Measurements from ENCODE around the gene TSPAN4. TPM values are rescaled to one million over a fixed set of nuclear protein-coding genes. Genes with fewer than 3 reads are reported as not detected.
A peak's percentile ranks its signal among the peaks of the same experiment; 100 is the strongest.

Gene TSPAN4
- total RNA-seq, 2 donors from 2014 or later = 11.7 to 20.2 TPM

- DNase-seq = no peak
- ATAC-seq = no peak
- intact Hi-C loops (cut with DNase I, micrococcal nuclease) = no loop called here
These were observed 11.4 kb upstream of the TSPAN4 start for GRCh38 chr11:831118-831864.

DNA sequence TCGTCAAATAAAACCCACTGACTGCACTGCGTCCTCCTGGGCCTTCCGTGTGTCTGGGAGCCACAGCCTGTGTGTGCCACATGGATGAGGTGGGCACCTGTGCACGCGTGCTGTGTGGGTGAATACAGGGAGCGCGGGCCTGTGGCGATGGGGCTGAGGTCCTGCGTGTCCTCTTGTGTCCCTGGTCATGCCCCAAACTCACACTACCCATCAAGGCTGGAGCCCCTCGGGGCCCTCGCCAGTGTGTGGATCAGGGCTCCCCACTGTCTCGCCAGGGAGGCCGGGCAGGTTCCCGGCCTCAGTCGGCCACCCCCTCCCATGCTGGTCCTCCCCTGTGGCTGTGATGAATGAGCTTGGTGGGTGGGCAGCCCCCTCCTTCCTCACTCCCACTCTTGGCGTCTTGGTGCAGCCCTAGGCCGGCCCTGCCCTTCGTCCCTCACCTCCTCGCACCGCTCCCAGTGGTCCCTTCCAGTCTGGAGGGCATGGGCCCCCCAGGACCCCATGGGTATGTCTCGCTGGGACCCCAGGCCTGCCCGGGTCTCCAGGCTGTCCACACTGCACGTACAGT, 10.6 kb upstream of the TSPAN4 start:
- intact Hi-C loops (cut with DNase I, micrococcal nuclease) = no loop called here
- ATAC-seq (no peak), DNase-seq (no peak)

DNA sequence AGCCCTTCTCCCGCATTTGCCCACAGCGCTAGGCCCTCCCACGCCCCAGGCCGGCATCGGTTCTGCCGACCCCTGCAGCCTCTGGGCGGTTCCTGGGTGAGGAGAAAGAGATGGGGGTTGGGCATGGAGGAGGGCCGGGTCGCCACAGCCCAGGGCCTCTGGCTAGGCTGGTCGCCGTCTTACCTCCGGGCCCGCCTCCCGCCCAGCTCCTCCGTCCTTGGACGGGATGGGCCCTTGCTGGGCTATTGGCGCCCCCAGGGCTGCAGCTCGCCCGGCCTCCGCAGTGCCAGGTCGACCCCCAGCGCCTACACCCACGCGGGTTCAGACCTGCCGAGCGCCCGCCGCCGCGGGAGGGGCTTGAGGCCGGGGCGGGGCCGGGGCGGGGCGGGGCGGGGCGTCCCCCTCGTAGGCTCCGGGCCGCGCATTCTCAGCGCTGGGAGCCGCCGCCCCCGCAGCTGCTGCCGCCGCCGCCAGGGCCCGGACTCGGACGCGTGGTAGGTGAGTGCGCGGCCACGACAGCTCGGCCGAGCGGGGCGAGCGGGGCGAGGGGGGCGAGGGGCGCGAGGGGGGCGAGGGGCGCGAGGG, 10.0 kb upstream of the TSPAN4 start, which contains the start of gene CD151:
Gene CD151 (plus strand): TSS at position 424 of the 585 bp plus-strand sequence. CDS start 3,118 bp downstream, outside the sequence.
- DNase-seq (peak in 1 of 2 donors; percentile 55), ATAC-seq (peak; percentile 36)
- intact Hi-C loops (cut with DNase I, micrococcal nuclease) = no loop called here

DNA sequence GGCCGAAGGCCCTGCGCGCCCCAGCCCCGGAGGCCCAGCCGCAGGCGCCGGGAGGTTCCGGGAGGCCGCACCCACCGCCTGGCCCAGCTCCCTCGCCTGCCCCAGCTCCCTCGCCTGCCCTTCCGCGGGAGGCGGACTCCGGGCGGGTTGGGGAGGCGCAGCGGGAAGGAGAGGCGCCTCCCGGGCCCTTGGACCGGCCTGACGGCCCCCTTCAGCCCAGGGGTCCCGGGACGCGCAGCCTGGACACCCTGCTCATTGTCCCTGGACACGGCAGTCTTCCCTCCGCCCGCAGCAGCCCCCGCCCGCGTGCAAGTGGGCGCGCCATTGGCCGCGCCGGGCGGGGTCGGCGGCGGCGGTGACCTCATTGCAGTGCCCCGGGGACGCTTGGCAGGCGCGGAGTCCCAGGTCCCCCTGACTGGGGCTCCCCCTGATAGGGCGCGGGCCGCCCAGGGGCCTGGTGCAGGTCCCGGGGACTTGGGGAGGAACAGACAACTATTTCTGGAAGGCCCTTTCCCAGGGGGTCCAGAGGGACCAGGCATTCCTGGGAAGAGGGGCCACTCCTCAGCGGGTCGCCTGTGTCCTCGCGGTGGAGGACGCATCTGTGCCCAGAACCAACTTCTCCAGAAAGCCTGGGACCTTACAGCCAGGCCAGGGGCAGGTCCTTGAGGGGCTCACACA, 9.4 kb upstream of the TSPAN4 start:
- intact Hi-C loops (cut with DNase I, micrococcal nuclease) = no loop called here
- peak; percentile 51 for ATAC-seq
- DNase-seq = peak; percentile 58 to 76

DNA sequence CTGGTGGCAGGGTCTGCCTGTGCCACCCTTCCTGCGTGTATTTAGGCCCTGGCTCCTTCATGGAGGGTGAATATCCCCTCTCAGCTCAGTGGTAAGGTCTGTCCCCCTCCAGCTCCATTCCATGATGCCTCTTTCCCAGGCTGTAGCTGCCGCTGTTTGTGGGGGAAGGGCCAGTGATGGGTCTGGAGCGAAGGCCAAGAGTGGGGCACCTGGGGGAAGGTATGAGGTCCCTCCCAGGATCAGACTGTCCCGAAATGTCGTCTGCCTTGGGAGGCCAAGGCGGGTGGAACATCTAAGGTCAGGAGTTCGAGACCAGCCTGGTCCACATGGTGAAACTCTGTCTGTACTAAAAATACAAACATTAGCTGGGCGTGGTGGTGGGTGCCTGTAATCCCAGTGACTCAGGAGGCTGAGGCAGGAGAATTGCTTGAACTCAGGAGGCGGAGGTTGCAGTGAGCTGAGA, 8.8 kb upstream of the TSPAN4 start:
- DNase-seq (peak; percentile 45 to 59), ATAC-seq (peak; percentile 10)
- intact Hi-C loops (cut with DNase I, micrococcal nuclease) = no loop called here

GRCh38 chr11:834371-835316, 8.0 kb upstream of the TSPAN4 start:
- peak; percentile 82 to 85 for DNase-seq
- intact Hi-C loops (cut with DNase I, micrococcal nuclease) = no loop called here
- ATAC-seq = peak; percentile 60

- intact Hi-C loops (cut with DNase I, micrococcal nuclease) = no loop called here
- DNase-seq = peak in 1 of 2 donors; percentile 12
- ATAC-seq = no peak
These were observed 6.4 kb upstream of the TSPAN4 start for GRCh38 chr11:836274-836673.

- intact Hi-C loops (cut with DNase I, micrococcal nuclease) = no loop called here
- ATAC-seq = no peak
- peak in 1 of 2 donors; percentile 7 for DNase-seq
These were observed 6.0 kb upstream of the TSPAN4 start for GRCh38 chr11:836700-837099.

GRCh38 chr11:837189-837989, 5.3 kb upstream of the TSPAN4 start:
- DNase-seq = peak in 1 of 2 donors; percentile 22
- no peak for ATAC-seq
- intact Hi-C loops (cut with DNase I, micrococcal nuclease) = no loop called here

DNA sequence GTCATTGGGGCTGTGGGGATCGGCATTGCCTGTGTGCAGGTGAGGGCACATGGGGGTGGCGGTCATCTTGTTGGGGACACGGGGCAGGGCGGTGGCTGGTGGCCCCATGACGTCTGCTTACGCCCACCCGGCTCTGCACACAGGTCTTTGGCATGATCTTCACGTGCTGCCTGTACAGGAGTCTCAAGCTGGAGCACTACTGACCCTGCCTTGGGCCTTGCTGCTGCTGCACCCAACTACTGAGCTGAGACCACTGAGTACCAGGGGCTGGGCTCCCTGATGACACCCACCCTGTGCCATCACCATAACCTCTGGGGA, 4.7 kb upstream of the TSPAN4 start:
- no peak for DNase-seq
- ATAC-seq = no peak
- intact Hi-C loops (cut with DNase I, micrococcal nuclease) = no loop called here

DNA sequence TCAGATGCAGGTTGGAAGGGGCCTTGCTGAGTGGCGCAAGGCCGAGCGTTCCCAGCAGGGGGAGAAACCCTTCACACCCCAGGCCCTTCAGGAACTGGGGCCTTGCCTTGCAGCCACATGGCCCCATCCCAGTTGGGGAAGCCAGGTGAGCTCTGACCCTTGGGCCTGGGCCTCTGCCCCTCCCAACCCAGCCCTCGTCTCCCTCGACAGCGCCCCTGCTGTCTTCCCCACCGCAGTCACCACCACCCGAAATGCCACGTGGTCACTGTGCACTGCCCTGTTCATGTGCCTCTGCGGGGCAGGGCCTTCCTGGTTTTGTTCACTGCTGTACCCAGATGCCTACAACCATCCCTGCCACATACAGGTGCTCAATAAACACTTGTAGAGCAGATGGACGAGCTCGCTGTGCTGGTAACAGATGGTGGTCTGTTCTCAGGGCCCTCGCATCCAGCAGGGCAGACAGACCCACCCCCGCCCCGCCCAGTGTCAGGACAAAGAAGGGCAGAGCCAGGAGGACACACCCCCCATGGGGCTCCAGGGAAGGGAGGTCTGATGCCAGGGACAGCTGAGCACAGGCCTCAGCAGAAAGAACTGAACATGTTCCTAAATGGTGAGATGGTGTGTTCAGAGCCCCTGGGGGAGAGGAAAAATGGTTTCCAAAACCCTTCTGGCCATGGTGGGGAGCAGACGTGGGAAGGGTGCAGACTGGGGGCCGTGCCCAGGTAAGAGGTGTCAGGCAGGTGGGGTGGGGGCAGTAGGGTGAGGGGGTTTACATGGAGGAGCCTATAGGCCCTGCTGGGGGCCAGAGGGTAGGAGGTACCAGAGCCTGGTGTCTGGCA, 4.0 kb upstream of the TSPAN4 start:
- intact Hi-C loops (cut with DNase I, micrococcal nuclease) = no loop called here
- ATAC-seq (peak; percentile 15), DNase-seq (peak; percentile 59 to 74)

GRCh38 chr11:839280-839623, 3.4 kb upstream of the TSPAN4 start:
- DNase-seq (no peak), ATAC-seq (no peak)
- intact Hi-C loops (cut with DNase I, micrococcal nuclease) = no loop called here

DNA sequence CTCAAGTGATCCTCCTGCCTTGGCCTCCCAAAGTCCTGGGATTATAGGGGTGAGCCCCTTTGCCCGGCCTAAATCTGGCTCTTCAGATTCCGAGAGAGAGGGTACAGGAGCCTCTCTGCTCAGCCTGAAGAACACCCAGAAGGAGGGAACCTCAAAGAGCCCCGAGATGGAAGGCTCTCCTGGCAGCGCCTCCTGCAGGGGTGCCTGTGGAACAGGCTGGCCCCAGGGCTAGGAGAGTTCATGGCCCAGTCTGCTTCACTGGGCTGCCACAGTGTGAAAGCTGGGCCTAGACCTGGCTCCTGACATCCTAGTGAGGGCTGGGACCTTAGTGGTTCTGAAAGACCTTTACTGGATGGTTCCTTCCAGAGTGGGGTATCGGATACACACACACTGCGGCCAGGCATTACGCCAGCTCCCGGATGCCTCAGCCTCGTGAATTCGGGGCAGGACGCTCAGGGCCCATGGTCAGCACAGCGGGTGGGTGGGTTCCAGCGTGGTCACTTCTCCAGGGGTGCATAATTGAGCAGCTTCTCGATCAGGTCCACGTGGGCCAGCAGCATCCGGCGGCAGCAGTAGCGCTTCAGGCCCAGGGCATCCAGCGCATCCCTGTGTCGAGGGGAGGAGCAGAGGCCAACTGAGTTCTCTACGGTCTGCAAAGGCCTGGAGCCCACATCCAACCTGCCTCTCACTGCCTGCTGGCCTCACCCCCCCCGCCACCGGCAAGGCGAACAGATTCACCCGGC, 2.6 kb upstream of the TSPAN4 start:
- ATAC-seq (no peak), DNase-seq (no peak)
- intact Hi-C loops (cut with DNase I, micrococcal nuclease) = no loop called here

- ATAC-seq (peak; percentile 31), DNase-seq (no peak)
- intact Hi-C loops (cut with DNase I, micrococcal nuclease) = no loop called here
These were observed 677 bp upstream of the TSPAN4 start for GRCh38 chr11:841981-842369.

- intact Hi-C loops (cut with DNase I, micrococcal nuclease) = no loop called here
- no peak for ATAC-seq
- no peak for DNase-seq
These were observed 558 bp downstream of the TSPAN4 start for GRCh38 chr11:843086-843734.
